ENCODE results near the gene DUSP23.

Gene DUSP23

GRCh38 chr1:159750621-159751020 is 30.1 kb upstream of the DUSP23 start:
- no peak for DNase-seq (ENCODE audit: low read depth)
- TF ChIP-seq CTCF (IDR thresholded peaks at IDR 0.05; ENCODE audit: control insufficient read depth, insufficient read depth, low read depth, low read length, missing control alignments) = no peak
- no peak overlapping the region for H3K4me3 ChIP-seq (ENCODE audit: control insufficient read depth, low read depth, low read length)

DNA sequence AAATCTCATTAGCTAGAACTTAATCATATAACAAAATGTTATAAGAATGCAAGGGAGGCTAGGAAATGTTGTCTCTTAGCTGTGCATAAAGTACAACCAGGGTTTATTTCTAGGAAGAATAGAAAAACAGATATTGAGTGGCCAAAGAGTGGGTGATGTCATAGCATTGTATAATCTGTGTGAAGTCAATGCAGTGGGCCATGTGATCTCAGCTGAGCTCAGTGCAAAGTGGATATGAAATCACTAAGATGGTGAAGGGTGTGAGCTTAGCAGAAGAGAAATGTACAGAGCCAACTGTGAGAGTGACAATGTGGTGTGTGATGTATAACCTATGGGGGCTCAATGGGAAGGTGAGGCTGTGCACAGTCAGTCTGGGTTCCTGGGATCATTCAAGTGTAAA is 29.7 kb upstream of the DUSP23 start:
- H3K4me3 ChIP-seq (ENCODE audit: control insufficient read depth, low read depth, low read length) = no peak overlapping the region
- no peak for DNase-seq (ENCODE audit: low read depth)
- TF ChIP-seq CTCF (IDR thresholded peaks at IDR 0.05; ENCODE audit: control insufficient read depth, insufficient read depth, low read depth, low read length, missing control alignments) = no peak

- H3K4me3 ChIP-seq (ENCODE audit: control insufficient read depth, low read depth, low read length) = no peak overlapping the region
- peak; percentile 63 for DNase-seq (ENCODE audit: low read depth)
- no peak for TF ChIP-seq CTCF (IDR thresholded peaks at IDR 0.05; ENCODE audit: control insufficient read depth, insufficient read depth, low read depth, low read length, missing control alignments)
Measured at GRCh38 chr1:159752135-159752580, 28.6 kb upstream of the DUSP23 start.

DNA sequence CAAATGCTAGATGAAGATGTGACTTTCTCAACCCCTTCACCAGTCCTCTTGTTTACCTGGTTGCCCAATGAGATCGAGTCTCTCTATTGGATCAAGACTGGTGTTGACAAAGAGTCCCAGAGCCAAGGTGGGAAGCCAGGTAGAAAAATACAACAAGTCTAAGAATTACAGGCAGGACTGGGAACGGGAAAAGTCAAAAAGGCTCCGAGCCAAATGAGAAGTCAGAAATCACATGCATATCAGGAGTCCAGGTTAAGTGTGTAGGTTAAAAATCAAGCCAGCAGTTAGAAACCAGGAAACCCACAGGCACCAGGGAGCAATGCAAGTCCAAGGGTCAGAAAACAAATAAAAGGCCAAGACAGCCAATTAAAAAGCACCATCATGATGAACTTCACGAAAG is 27.4 kb upstream of the DUSP23 start:
- no peak for TF ChIP-seq CTCF (IDR thresholded peaks at IDR 0.05; ENCODE audit: control insufficient read depth, insufficient read depth, low read depth, low read length, missing control alignments)
- no peak overlapping the region for H3K4me3 ChIP-seq (ENCODE audit: control insufficient read depth, low read depth, low read length)
- no peak for DNase-seq (ENCODE audit: low read depth)

DNA sequence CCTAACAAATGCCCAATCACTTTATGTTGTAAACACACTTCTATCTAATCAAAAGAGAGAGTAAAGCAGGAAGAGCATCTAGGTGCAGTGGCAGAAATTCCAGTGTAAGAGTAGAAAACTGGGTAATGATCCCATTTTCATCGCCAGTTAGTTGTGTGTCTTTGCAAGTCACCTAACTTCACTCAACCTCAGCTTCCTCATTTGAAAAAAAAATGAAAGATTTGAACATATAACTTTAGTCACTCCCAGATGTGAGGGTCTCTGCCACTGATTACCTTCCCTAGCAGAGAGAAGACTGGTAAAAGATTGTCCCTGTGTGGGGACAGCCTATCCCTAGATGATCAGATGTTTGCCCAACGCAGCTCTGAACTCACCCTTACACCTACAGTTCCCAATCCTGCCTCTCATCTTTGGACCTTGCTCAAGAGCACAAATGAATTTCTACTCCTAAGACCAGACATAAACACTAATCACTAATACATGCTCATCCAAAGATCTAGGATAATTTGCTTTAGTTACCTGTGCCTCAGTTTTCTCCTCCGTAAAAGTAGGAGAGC is 25.2 kb upstream of the DUSP23 start:
- DNase-seq (ENCODE audit: low read depth) = no peak
- no peak overlapping the region for H3K4me3 ChIP-seq (ENCODE audit: control insufficient read depth, low read depth, low read length)
- TF ChIP-seq CTCF (IDR thresholded peaks at IDR 0.05; ENCODE audit: control insufficient read depth, insufficient read depth, low read depth, low read length, missing control alignments) = no peak

- TF ChIP-seq CTCF (IDR thresholded peaks at IDR 0.05; ENCODE audit: control insufficient read depth, insufficient read depth, low read depth, low read length, missing control alignments) = no peak
- no peak for DNase-seq (ENCODE audit: low read depth)
- H3K4me3 ChIP-seq (ENCODE audit: control insufficient read depth, low read depth, low read length) = no peak overlapping the region
Measured at GRCh38 chr1:159756397-159756796, 24.4 kb upstream of the DUSP23 start.

- TF ChIP-seq CTCF (IDR thresholded peaks at IDR 0.05; ENCODE audit: control insufficient read depth, insufficient read depth, low read depth, low read length, missing control alignments) = no peak
- H3K4me3 ChIP-seq (ENCODE audit: control insufficient read depth, low read depth, low read length) = no peak overlapping the region
- no peak for DNase-seq (ENCODE audit: low read depth)
Measured at GRCh38 chr1:159763686-159764085, 17.1 kb upstream of the DUSP23 start.
